NCI-H1694 (cell line): ENCODE measurements around the gene LMF1.
"Not testable (repeated sequence)": the region's sequence is repeated elsewhere in the genome, so short reads cannot be mapped to it uniquely, and the experiment has no call there.

Source experiments
- DNase-seq: peaks from one replicate; lab custom pipeline; 2025; lab: John Stamatoyannopoulos, UW

The LMF1 gene

DNA sequence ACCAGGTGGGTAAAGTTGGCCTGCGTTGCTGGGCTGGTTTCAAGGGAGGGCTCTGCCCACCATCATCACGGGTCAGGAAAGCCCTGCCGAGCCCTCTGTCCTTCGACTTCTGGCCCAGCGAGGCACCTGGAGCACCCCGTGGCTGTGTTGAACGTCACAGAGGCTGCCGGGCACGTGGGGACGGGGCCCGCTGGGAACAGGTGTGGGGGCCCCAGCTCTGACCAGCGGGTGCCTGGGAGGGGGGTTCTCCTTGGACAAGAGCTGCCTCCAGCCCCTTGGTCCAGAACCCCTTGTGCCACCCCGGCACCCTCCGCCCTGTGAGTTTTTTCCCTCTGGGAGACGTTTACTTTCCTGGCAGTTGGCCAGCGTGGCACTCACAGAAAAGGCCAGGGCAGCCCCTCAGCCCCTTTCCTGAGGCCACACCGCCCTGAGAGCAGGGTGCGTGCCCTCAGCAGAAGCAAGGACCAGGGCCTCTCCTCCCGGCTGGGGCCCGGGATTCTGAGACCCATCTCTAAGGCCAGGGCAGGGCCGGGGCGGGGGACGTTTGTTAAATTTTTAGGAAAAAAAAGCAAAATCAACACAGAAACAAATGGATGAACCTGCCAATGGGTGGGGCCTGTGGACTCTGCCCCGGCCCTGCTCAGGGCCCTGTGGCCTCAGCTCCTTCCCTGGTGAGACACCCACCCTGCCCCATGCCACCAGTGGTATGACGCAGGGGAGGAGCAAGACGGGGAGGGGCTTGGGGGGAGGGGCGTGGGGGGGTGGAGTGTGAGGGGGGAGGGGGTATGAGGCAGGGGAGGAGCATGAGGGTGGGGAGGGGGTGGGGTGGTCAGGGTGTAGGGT is 139.0 kb downstream of the LMF1 start:
- DNase-seq, result no peak

DNA sequence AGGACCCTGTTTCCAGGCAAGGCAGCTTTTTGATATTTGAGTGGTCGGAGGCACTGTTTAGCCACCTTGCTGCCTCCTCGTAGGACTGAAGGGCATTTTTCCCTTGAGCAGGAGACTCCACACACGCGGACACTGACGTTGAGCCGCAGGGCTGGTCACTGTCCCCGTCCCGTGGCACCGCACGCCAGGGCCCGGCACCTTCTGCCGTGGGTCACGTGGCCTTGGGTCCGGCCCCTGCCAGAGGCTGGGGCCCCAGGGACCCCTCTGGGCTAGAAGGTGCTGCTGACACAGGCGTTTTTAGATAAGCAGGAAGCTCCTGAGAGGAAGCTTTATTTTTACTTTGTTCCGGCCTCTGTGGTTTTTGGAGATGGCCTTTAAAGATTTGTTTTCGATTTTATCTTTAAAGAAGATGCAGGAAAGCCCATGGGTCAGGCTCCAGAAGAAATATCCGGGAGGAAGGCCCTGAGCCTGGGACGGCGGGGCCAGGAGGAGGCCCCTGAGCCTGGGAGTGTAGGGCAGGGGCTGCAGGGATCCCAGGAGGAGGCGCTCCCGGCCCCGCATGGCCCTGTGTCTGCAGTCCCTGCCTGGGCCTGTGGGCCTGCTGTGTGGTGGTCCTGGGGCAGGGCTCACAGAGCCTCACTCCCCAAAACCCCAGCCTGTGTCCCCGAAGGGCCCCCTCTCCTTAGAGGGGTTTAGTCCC is 139.8 kb downstream of the LMF1 start:
- no peak for DNase-seq

DNA sequence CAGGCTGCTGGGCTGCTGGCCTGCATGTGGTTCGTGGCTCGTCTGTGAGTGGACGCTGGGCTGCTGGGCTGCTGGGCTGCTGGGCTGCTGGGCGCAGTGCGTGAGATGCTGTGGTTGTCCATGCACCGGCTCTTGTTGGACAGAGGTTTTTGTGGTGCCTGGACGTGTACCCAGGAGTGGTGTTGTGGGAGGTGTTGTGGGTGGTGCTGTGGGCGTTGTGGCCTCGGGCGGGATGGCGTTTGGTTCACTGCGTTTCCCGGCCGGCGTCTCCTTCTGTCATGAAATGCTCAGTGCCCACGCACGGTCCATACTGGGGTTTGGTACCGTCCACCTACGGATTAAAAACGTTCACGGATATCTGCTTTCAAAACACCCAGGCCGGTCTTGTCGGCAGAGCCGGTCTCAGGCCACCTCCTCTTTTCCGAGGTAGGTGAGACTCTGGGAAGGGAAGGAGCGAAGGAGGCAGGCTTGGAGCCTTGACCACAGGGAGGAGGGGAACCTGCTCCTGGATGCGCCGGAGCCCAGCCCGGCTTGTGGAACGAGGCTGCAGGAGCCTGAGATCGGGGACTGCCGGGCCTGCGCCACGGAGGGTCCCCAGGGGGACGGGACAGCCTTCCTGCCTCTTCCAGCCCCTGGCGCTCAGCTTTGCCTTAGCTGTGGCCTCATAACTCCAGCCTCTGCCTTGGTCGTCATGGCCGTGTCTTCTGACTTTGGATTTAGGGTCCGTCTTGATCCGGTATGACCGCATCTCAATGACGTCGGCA is 140.5 kb downstream of the LMF1 start:
- no peak for DNase-seq

DNA sequence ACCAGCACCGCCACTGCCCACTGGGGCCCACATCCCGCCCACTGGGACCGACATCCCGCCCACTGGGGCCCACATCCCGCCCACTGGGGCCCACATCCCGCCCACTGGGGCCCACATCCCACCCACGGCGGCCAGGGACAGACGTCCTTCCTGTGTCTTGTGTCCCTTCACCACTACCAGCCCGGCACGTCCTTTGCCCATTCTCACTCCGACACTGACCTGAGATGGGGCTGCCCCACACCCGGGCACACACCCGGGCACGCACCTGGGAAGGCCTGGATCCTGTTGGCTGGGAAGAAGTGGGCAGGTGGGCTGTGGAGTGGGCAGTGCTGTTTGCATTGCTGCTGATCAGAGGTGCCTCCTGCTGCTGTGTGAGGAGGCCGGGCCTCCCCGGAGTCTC is 141.9 kb downstream of the LMF1 start:
- DNase-seq, result no peak

DNA sequence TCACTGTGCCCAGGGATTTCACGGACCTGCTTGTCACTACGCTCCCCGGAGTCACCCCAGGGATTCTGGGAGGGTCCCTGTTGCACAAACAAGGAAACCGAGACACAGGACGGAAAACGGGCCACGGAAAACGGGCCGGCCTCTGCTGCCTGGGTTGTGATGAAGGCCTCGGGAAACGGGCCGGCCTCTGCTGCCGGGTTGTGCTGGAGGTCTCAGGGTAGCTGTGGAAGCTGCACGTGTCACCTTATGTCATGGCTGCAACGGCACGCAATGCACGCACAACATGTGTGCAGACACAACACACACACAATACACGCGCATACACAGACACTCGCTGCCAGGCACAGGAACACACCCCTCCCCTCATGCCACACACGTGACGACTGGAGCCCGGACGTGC is 143.3 kb downstream of the LMF1 start:
- no peak for DNase-seq

DNA sequence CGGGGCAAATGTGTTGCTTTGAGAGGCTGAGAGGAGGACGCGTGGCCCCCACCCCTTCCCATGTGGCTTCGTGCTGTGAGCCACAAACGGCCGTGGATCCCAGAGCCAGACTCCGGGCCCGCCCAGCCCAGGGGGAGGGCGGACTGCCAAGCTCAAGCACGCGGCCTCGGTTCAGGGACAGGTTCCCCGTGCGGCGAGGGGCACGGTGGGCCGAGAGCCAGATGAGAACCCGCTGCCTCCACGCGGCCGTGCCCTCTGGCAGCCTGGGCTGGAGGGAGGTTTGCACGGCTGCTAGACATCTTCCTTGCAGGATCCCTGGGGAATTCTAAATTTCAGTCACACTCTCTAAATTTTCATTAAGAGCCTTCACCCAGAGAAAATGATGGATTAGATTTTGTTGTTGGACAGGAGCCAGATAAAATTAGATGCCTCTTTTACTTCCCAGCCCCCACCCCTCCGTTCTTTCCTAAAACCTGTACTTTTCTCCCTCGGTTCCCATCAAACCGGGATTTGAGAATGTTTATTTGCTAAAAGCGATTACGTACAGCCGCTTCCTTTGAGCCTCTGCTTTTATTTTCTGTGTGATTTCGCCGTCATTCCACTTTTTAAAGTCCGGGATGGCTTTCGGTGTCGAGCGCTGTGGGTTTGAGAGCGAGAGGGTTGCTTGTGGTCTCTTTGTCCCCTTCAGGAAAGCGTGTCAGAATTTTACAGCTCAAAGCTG is 145.3 kb downstream of the LMF1 start:
- DNase-seq, result no peak

DNA sequence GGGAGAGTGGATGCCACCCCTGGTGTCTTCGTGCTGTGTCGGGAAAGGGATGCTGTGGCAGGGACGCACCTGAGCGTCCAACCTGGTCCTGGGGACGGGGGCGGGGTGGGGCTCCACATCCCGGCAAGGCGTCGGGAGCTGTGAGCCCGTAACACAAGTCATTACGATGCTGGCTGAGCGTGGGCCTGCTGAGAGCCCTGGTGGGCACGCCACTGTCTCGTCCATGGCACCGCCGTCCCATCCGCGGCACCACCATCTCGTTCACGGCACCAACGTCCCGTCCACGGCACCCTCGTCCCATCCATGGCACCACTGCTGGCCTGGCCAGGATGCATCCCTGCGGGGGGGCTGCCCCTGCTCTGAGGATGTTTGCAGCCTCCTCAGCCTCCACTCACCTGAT is 146.2 kb downstream of the LMF1 start:
- DNase-seq, result no peak

DNA sequence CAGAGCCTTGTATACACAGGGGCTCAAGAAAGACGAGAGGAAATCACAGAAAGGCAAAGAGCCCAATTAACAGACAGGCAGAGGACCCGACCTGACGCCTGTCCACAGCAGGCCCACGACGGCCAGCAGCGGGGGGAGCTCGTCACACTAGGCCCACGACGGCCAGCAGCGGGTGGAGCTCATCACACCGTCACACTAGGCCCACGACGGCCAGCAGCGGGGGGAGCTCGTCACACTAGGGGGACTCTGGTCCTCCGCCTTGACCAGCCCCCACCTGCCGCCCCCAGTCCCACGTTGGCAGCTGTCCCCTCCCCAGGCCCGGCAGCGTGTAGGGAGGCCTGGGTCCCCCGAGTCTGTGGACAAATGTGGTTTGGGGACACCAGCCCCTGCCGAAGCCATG is 146.6 kb downstream of the LMF1 start:
- no peak for DNase-seq

DNA sequence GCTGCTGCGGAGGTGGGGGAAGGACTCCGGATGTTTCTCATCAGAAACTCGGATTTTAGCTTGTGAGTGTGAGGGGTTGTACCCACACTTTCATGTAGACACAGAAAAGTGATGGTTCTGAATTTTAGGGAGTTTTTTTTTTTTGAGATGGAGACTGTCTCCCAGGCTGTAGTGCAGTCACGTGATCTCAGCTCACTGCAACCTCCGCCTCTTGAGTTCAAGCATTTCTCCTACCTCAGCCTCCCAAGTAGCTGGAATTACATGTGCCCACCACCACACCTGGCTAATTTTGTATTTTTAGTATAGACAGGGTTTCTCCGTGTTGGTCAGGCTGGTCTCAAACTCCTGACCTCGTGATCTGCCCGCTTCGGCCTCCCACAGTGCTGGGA is 147.9 kb downstream of the LMF1 start:
- no peak for DNase-seq

DNA sequence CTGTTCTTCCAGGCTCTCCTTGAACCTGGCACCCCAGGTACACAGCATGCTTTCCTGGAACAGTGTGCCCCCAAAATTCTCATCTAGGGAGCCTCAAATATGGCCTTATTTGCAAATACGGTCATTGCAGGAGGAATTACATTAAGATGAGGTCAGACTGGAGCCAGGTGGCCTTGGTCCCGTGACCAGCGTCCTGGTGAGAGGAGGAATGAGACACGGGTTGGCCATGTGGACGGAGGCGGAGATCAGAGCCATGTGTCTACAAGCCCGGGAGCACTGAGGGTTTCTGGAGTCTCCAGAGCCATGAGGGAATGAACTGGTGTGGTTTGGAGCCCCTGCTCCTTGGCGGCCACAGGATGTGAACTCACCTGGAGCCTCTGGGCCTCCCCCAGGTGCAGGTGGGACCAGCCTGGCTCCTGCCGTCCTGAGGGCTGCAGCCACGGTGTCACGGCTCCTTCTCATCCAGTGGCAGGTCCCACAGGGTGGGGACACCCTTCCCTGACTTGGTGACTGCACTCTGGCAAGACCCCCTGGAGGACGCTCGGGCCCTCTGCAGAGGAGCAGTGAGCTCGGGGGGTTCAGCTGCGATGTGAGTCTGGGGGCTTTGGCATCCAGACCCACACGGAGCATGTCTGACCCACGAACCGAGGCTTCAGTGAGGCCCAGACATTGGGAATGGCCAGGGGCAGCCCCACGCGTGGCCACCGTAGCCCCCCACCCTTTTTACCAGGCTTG is 148.4 kb downstream of the LMF1 start:
- DNase-seq, result no peak

DNA sequence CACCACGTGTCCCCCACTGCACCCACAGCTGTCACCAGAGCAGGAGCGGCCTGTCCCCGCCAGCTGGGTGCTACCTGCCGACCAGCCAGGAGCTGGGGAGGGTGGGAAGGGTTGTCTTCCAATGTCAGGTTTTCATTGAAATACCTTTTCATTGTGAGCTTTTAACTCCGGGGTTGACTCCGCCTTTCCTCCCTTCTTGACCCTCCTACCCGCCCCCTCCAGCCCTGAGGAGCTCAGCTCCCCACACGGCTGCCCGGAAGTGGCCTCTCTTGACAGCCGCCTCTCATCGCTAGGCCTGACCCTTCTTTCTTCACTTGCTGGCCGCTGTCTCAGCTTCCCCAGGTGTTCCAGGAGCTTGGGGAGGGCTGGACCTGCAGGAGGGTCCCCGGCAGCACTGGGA is 149.0 kb downstream of the LMF1 start:
- DNase-seq, result no peak

DNA sequence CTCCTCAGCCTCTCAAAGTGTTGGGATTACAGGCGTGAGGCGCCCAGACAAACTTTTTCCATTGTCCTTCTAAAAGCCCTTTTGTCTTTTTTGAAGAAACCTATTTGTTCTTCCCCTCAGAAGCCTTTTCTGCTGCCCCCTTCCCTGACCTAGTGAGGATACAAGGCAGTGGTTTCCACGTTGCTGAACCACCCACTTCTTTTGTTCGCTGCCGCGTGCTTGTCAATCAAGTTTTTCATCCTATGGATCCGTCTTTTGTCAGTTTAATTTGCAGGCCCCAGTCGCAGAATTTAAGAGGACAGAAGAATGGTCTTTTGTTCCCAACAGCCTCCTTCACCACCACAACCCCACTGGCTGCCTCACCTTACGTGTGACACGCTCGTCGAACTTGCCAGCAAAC is 150.0 kb downstream of the LMF1 start:
- no peak for DNase-seq

DNA sequence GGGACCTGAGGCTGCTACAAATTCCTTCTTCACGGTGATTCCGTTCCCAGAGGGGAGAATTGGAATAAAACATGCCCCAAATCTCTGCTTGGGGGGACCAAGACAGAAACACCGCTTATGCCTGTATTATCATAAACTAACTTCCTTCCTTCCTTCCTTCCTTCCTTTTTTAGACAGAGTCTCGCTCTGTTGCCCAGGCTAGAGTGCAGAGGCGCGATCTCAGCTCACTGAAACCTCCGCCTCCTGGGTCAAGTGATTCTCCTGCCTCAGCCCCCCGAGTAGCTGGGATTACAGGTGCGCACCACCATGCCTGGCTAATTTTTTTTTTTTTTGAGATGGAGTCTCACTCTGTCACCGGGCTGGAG is 150.8 kb downstream of the LMF1 start:
- not testable (repeated sequence) for DNase-seq

DNA sequence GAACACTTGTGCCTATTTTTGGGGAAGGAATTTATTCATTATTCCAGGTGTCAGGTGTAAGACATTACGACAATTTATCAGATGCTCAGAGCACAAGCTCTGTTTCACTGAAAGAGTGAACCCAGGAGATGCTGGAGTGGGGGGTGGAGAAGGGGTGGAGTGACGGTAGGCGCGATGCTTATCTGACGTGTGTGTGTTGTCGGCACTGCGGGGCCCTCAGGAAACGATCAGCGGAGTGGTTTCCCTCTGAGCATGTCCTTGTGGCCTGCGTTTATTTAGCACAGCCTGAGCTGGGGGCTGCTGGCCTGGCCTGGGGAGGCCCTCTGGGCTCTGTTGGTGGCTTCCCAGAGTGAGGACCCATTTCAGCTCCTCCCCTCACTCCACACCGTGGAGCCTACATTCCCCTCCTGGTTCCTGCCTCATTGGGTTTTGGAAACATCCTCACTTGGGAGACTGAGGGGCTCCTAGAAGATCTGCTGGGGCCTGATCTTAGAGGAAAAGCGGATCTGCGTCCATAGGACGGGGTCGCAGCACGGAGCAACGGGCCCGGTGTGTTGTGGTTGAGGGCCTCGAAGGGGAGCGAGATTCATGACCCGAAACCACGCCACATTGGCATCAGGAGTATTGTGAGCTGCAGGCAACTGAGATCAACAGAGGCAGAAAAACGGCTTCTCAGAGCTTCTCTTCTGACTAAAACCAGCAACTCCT is 151.3 kb downstream of the LMF1 start:
- DNase-seq, result no peak

DNA sequence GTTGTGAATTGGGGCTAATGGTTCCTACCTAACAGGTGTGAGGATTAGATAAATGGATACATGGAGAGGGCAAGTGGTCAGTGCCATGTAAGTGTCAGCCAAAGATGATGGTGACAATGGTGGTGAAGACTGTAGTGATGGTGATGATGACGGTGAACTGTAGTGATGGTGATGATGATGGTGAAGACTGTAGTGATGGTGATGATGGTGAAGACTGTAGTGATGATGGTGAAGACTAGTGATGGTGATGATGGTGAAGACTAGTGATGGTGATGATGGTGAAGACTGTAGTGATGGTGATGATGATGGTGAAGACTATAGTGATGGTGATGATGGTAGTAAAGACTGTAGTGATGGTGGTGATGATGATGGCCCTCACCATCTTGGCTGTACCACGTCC is 152.2 kb downstream of the LMF1 start:
- DNase-seq, result no peak

DNA sequence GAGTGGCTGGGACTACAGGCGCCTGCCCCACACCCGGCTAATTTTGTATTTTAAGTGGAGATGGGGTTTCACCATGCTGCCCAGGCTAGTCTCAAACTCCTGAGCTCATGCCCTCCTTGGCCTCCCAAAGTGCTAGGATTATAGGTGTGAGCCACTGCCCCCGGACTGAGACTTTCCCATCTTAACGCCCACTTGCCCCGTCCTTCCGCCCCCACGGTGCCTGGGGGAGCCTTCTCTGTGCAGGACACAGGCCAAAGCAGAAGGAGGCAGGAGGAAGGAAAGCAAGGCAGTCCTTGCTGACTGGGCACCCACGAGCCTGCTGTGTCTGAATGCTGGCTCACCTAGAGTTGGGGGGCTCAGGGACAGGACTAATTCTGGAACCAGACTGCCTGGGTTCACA is 152.7 kb downstream of the LMF1 start:
- DNase-seq, result no peak

DNA sequence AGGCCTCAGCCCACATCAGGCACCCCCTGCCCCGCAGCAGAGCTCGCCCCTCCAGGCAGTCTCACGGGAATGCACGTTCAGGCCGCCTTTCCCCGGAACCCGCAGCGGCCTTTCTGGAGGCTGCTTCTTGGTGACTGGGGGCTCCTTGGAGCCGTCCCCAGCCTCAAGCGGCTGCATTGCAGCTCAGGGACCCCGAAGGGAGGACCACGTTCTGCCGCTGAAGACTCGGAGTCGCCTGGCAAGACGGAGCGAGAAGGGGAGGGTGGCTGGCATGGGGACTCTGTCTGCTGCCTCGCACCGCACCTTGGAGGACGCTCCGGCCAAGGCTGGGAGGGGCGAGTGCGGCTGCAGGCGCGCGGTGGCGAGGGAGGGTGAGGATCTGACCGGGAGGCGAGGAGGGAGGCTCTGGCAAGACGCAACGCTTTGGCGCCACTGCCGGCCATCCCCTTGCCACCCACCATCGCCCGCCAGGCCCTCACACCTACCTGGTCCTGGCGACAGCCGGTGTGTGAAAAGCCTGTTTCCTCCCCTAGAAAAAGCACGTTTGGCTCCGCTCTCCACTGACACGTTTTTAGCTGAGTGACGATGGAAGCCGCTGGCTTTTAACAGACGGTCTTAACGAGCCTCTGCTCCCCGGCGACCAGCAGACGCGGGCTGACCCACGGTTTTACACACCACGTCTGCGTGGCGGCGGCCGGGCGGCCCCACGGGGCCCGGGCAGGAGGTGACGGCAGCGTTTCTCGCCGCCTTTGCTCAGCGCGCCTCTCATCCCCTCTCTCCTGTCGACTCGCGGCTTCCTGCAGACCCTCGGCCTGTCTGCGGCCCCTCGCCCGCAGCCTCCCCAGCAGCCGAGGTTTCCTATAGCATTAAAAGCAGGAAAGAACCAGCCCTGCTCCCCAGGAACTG is 153.5 kb downstream of the LMF1 start:
- no peak for DNase-seq

DNA sequence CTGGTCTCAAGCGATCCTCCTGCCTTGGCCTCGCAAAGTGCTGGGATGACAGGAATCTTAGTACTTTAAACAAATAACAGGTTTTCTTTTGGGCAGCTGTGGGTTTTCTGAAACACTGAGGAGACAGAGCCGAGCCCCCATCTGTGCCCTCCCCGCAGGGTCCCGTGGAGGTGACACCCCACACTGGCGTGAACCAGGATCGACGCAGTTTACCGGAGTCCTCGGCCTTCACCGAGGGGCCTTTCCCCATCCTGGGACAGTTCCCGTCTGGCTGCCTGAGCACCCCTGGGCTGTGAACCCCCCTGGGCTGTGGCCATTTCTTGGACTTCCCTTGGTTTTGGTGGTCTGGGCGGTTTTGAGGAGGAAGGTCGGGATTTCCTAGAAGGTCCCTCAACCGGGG is 154.9 kb downstream of the LMF1 start:
- DNase-seq, result no peak

DNA sequence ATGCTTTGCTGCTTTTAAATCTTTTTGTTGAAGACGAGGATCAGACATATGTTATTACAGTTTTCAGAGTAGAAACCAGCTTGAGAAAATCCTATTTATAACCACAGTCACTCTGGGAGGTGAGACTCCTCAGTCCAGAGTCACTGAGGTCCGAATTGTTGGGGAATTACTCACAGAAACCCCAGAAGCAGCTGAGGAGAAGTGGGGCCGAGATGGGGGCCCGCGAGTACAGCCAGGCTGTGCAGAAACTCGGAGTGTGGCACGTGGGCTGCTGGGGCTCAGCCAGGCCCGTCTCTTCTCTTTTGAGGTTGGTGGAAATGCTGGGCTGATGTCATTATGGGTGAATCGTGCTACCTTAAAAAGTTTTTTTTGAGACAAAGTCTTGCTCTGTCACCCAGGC is 155.8 kb downstream of the LMF1 start:
- no peak for DNase-seq

DNA sequence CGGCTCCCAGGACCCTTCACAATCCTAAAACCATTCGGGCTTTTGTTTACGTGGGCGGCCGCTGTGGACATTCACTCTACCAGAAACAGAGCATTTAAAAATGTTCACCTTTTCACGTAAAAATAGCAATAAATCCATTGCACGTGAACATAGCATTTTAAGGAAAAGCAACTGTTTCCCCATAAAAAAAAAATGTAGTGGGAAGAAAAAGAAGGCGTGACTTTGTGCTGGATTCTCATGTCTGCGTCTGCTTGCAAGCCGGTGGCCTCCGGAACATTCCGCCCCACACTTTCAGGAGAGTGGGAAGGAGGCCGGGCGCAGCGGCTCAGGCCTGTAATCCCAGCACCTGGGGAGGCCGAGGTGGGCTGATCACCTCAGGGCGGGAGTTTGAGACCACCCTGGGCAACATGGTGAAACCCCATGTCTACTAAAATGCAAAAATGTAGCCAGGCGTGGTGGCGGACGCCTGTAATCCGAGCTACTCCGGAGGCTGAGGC is 156.8 kb downstream of the LMF1 start:
- DNase-seq, result no peak
